DND-41 (cell line): ENCODE results near the gene AZI2.

Source experiments
- CTCF ChIP-seq: IDR thresholded peaks from 2 replicates; pipeline ENCODE4 v1.5.1; 2012; ENCODE audit warnings: borderline replicate concordance, low read length, moderate library complexity, mild to moderate bottlenecking; ENCODE audit not compliant: poor library complexity, severe bottlenecking; ENCODE audit errors: extremely low read depth
- EZH2 ChIP-seq: IDR thresholded peaks from 3 replicates; pipeline ENCODE4 v1.6.1; 2012; ENCODE audit warnings: borderline replicate concordance, low read depth, mild to moderate bottlenecking, moderate library complexity, low read length, inconsistent platforms; ENCODE audit not compliant: severe bottlenecking

- TF ChIP-seq CTCF (no peak), EZH2 (no peak)
Observed at GRCh38 chr3:28376424-28376823, 27.8 kb upstream of the AZI2 start.
